Stimulated activated naive B cell treated with anti-CD40 and anti-IgM and Interleukin-4, amounts not matched to agents 10 μg/mL and 1 μg/mL and 100 μg/mL, for 72 hours (primary cell): ENCODE data around the gene DTX3L.

Source experiments
- ATAC-seq, 2 donors: fragments of 150-1000 bp; cut with Tn5 transposase; replicated peaks; 2 replicates each; pipeline ENCODE4 v1.10.0; 2021; ENCODE audit warnings: moderate library complexity in 1 of 2
- DNase-seq: peaks from one replicate; pipeline ENCODE4 v3.0.0; 2021
- H3K27ac Mint-ChIP-seq: one replicate; pipeline ENCODE4 v1.8.0; 2022; ENCODE audit warnings: mild to moderate bottlenecking, mixed read lengths
- H3K27me3 Mint-ChIP-seq, 2 donors: one replicate each; pipeline ENCODE4 v1.8.0; 2022; ENCODE audit warnings: mixed read lengths in 2 of 2
- H3K36me3 Mint-ChIP-seq, 2 donors: one replicate each; pipeline ENCODE4 v1.8.0; 2022; ENCODE audit warnings: mixed read lengths in 2 of 2, mild to moderate bottlenecking in 1 of 2
- H3K4me1 Mint-ChIP-seq, 2 donors: one replicate each; pipeline ENCODE4 v1.8.0; 2022; ENCODE audit warnings: mixed read lengths in 2 of 2, mild to moderate bottlenecking in 1 of 2
- H3K4me3 Mint-ChIP-seq, 2 donors: one replicate each; pipeline ENCODE4 v1.8.0; 2022; ENCODE audit warnings: mild to moderate bottlenecking in 2 of 2, mixed read lengths in 2 of 2, moderate library complexity in 1 of 2
- H3K9me3 Mint-ChIP-seq, 2 donors: one replicate each; pipeline ENCODE4 v1.8.0; 2022; ENCODE audit warnings: mixed read lengths in 2 of 2, mild to moderate bottlenecking in 1 of 2

The DTX3L gene

DNA sequence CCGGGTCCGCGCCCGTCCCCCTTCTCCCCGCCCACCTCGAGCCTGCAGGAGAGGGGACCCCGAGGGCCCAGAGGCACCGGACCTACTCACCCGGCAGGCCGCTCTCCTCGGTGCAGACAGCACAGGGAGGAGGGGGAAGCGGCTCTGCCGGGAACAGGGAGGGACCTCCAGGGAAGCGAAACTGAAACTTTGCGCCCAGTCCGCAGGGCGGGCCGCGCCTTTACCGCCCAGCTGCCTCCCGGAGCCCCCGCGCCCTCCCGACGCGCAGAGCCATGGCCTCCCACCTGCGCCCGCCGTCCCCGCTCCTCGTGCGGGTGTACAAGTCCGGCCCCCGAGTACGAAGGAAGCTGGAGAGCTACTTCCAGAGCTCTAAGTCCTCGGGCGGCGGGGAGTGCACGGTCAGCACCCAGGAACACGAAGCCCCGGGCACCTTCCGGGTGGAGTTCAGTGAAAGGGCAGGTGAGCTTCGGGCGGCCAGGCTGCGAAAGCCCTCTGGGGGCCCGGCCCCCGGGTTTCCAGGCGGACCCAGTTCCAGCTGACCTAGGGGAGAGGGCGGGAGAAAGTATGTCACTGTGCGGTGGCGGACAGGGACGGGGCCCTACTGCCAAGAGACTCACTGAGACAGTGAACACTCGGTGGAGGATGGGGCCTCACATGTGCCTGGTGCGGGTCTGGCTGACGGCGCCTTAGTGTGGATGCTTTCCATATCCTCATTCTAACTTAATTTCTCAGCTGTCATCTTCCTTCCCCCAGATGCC is at the start of gene DTX3L, which contains the start of gene PARP9:
Gene DTX3L, plus strand, starts transcription at position 184 of the 758 bp plus-strand sequence. Its CDS starts 89 bp downstream, at position 273.
Gene PARP9, minus strand, starts transcription at position 146 of the 758 bp plus-strand sequence. CDS start 4,680 bp downstream, outside the sequence.
- DNase-seq (peak; percentile 57), ATAC-seq (peak; percentile 81 to 82)
- peak within 1 kb of the TSS; percentile 96 for H3K27ac Mint-ChIP-seq
- peak within 1 kb of the TSS; percentile 86 to 91 for H3K4me3 Mint-ChIP-seq
- no peaks in the 10 kb centered on the region for H3K9me3 Mint-ChIP-seq
- H3K4me1 Mint-ChIP-seq, result peaks cover 50 to 87% of the 10 kb centered on the region in 2 donors
- H3K27me3 Mint-ChIP-seq, result no peaks in the 10 kb centered on the region
- peaks cover 33 to 50% of the 10 kb centered on the region in 2 donors for H3K36me3 Mint-ChIP-seq

DNA sequence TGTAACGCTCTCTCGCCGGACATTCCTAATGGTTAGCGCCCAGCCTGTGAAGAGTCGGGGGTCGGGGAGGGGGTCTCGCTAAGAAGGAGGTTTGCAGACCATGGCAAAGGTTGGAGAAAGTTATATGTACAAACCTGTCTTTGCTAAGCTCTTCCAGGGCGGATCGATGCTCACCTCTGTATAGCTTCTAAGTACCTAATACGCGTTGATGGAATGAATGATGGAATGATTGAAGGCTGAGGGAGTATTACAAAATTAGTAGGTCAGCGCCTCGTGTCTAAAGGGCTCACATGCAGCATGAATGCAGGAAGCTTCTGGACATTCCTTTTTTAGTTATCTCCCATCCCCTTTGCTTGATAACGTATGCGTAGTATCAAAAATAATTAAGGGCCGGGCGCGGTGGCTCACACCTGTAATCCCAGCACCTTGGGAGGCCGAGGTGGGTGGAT is 49.1 kb upstream of the DTX3L start:
- peaks cover 0 to 1% of the 10 kb centered on the region in 2 donors for H3K9me3 Mint-ChIP-seq
- peak overlapping the region; percentile 83 to 91 for H3K4me3 Mint-ChIP-seq
- ATAC-seq (peak in 1 of 2 donors; percentile 4), DNase-seq (no peak)
- H3K27me3 Mint-ChIP-seq, result no peaks in the 10 kb centered on the region
- H3K4me1 Mint-ChIP-seq, result peaks cover 20 to 42% of the 10 kb centered on the region in 2 donors
- peak overlapping the region; percentile 94 for H3K27ac Mint-ChIP-seq
- H3K36me3 Mint-ChIP-seq, result peaks cover 8 to 20% of the 10 kb centered on the region in 2 donors

DNA sequence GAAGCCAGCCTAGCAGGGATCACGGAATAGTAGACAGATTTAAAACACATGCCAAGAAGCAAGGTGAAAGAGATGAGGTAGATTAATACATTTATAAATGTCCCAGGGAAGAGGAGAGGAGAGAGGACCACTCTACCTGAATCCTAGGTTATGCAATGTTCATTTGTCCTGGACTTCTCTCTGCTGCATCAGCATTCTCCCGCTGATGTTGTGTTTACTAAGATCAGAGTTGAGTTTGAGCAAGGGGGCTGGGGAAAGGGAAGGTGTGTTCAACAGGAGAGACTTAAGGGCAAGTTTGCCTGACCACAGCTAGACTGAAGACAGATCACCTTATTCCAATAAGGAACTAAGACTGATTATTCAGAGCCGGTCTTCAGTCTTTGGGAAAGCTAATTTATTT is 48.3 kb upstream of the DTX3L start:
- ATAC-seq (no peak), DNase-seq (no peak)
- Mint-ChIP-seq H3K4me1 (peaks cover 18 to 34% of the 10 kb centered on the region in 2 donors), H3K4me3 (no peak overlapping the region), H3K36me3 (peaks cover 6 to 14% of the 10 kb centered on the region in 2 donors), H3K27me3 (no peaks in the 10 kb centered on the region), H3K27ac (no peak overlapping the region), H3K9me3 (no peaks in the 10 kb centered on the region)

DNA sequence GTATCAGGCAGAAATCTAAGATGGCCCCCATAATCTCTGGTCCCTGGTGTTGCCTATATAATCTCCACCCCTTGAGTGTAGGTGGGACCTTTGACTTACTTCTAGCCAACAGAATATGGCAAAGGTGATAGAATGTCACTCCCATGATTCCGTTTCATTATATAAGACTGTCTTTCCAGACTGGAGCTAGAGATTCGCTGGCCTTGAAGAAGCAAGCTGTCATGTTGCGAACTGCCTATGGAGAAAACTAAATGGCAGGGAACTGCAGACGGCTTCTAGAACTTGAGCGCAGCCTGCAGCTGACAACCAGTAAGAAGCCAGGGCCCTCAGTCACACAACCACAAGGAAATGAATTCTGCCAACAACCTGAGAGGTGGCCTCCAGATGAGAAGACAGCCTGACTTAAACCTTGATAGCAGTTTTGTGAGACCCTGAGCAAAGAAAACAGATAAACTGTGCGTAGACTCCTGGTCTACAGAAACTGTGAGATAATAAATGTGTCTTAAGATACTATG is 47.2 kb upstream of the DTX3L start:
- ATAC-seq (no peak), DNase-seq (no peak)
- Mint-ChIP-seq H3K4me1 (peaks cover 12 to 24% of the 10 kb centered on the region in 2 donors), H3K27ac (no peak overlapping the region), H3K36me3 (peaks cover 0 to 4% of the 10 kb centered on the region in 2 donors), H3K9me3 (no peaks in the 10 kb centered on the region), H3K27me3 (no peaks in the 10 kb centered on the region), H3K4me3 (no peak overlapping the region)

DNA sequence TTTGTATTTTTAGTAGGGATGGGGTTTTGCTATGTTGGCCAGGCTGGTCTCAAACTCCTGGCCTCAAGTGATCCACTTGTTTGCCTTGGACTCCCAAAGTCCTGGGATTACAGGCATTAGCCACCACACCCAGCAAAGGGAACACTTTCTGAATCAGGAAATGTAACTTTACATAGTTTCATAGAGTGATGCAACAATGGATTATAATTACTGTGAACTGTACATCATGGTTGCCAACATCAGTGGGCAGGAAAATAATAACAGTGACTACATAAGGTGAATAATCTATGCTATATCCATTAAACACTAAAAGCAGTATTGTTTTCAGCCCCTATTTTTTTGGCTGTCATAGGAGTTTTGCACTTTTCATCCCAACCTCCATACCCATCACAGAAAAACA is 44.4 kb upstream of the DTX3L start:
- H3K9me3 Mint-ChIP-seq, result no peaks in the 10 kb centered on the region
- no peak overlapping the region for H3K4me3 Mint-ChIP-seq
- ATAC-seq (no peak), DNase-seq (no peak)
- H3K27me3 Mint-ChIP-seq, result no peaks in the 10 kb centered on the region
- H3K27ac Mint-ChIP-seq, result no peak overlapping the region
- H3K4me1 Mint-ChIP-seq, result peaks cover 4 to 7% of the 10 kb centered on the region in 2 donors
- no peaks in the 10 kb centered on the region for H3K36me3 Mint-ChIP-seq

DNA sequence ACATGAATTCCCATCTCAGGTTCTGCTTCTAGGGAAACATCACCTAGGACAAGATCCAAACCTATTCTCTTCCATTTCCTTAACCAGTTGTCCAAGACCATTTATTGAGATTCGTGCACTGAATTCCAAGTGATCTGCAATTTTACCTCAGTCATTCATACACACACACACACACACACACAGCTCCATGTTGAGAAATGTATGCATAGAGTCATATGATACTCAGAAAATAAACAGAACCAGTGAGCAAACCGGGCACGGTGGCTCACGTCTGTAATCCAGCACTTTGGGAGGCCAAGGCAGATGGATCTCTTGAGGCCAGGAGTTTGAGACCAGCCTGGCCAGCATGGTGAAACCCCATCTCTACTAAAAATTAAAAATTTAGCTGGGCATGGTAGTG is 43.3 kb upstream of the DTX3L start:
- no peak overlapping the region for H3K4me3 Mint-ChIP-seq
- no peaks in the 10 kb centered on the region for H3K36me3 Mint-ChIP-seq
- H3K4me1 Mint-ChIP-seq, result peaks cover 0 to 2% of the 10 kb centered on the region in 2 donors
- ATAC-seq, result no peak
- H3K27me3 Mint-ChIP-seq, result no peaks in the 10 kb centered on the region
- H3K27ac Mint-ChIP-seq, result no peak overlapping the region
- H3K9me3 Mint-ChIP-seq, result no peaks in the 10 kb centered on the region
- DNase-seq, result no peak

DNA sequence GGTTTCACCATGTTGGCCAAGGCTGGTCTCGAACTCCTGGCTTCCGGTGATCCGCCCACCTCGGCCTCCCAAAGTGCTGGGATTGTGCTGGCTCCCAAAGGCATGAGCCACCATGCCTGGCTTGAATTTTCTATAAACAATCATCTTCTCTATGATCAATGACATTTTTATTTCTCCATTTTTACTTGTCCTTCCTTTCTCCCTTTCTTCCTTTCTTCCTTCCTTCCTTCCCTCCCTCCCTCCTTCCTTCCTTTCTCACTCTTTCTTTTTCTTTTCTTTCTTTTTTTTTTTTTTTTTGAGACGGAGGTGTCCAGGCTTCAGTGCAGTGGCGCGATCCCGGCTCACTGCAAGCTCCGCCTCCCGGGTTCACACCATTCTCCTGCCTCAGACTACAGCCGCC is 40.8 kb upstream of the DTX3L start:
- H3K9me3 Mint-ChIP-seq, result no peaks in the 10 kb centered on the region

DNA sequence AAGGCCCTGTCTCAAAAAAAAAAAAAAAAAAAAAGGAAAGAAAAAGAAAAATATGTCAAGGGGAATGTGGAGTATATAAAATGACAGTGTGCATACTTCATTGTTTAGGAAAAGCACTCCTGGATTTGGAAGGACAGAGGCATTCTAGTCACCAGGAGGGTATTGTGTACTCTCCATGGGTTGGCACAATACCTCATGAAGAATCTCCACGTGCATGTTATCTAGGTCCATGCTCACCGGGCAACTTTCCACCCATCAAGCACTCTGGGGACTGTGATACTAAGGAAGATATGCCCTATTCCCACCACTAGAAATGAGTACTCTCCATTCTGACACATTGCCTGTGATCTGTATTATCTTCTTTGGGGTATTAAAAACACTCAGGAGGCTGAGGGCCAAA is 34.0 kb upstream of the DTX3L start:
- no peaks in the 10 kb centered on the region for H3K9me3 Mint-ChIP-seq
- H3K36me3 Mint-ChIP-seq, result peaks cover 37 to 47% of the 10 kb centered on the region in 2 donors
- H3K4me1 Mint-ChIP-seq, result peaks cover 14 to 27% of the 10 kb centered on the region in 2 donors
- no peak overlapping the region for H3K27ac Mint-ChIP-seq
- ATAC-seq (no peak), DNase-seq (no peak)
- H3K27me3 Mint-ChIP-seq, result no peaks in the 10 kb centered on the region
- no peak overlapping the region for H3K4me3 Mint-ChIP-seq

More for the DNA sequence above, 40.8 kb upstream of the DTX3L start:
- Mint-ChIP-seq H3K4me1 (no peaks in the 10 kb centered on the region), H3K27me3 (no peaks in the 10 kb centered on the region), H3K4me3 (no peak overlapping the region), H3K27ac (no peak overlapping the region), H3K36me3 (peaks cover 4 to 6% of the 10 kb centered on the region in 2 donors)
- DNase-seq, result no peak
- ATAC-seq, result no peak

DNA sequence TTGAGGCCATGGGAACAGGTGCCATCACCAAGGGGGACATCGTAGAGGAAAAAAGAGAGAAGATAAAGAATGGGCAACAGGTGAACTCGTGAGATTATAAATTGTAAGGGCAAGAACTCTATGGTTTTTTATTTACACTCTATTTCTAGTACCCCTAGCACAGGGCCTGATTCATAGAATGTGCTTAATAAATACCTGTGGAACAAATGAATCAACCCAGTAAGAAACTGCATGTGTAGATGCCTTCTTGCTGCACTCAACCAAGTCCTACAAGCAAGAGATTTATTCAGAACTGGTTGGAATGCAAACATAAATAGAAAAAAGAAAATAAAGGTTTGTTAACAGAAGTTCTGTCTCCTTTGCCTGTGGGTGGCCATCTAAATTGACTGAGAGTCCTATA is 30.7 kb upstream of the DTX3L start:
- Mint-ChIP-seq H3K4me3 (no peak overlapping the region), H3K4me1 (peaks cover 14 to 27% of the 10 kb centered on the region in 2 donors), H3K27ac (no peak overlapping the region), H3K27me3 (no peaks in the 10 kb centered on the region), H3K9me3 (no peaks in the 10 kb centered on the region), H3K36me3 (peaks cover 47 to 60% of the 10 kb centered on the region in 2 donors)
- ATAC-seq, result peak; percentile 31 to 36
- DNase-seq, result no peak

DNA sequence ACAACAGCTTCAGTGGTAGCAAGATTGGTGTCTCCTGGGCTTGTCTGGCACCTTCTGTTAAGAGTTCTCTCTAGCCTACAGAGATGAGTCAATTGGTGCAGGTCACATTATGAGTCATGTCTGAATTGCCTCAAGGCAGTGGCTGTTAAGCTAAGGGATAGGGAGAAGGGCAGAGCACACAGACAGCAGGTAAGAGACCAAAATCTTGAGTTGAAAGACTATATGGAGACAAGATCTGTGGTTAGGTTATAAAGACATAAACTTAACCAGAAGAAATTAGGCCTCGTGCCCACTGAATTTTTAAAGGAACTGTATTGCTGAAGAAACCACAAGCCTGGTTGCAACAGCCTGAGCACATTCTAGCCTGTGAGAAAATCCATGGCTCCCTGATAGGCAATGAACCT is 30.2 kb upstream of the DTX3L start:
- Mint-ChIP-seq H3K4me3 (no peak overlapping the region), H3K4me1 (peaks cover 14 to 28% of the 10 kb centered on the region in 2 donors), H3K36me3 (peaks cover 48 to 63% of the 10 kb centered on the region in 2 donors), H3K27me3 (no peaks in the 10 kb centered on the region), H3K9me3 (no peaks in the 10 kb centered on the region), H3K27ac (no peak overlapping the region)
- DNase-seq (peak; percentile 43), ATAC-seq (peak; percentile 100)

DNA sequence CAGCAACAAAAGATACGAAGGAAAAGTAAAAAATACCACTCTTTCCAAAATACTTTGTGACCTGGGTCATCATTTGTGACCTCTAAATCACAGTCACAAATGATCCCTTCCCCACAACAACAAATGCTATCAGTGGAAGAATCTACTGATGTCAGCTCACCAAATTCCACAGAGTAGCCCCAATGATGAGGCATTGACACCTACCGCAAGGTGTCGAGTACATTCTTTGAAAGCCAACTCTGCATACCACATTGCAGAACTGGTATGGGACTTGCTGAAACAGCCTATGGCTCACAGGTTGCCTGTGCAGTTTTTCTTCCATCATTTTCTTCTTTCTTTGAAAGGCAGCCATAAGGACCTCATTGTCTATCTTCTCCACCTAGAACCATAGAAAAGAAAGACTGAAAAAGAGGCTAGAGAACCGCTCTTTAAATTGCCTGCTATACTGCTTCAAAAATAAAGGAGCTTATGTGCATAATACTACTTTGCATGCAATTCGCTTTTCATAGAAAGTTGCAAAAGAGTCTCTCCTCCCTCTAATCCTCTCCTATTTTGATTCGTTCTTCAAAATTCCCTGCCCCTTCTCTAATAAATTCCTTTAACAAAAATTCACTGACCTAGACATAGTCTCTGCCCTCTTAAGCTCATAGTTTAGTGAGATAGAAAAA is 28.0 kb upstream of the DTX3L start:
- H3K36me3 Mint-ChIP-seq, result peaks cover 48 to 64% of the 10 kb centered on the region in 2 donors
- peaks cover 17 to 32% of the 10 kb centered on the region in 2 donors for H3K4me1 Mint-ChIP-seq
- H3K4me3 Mint-ChIP-seq, result no peak overlapping the region
- H3K27me3 Mint-ChIP-seq, result no peaks in the 10 kb centered on the region
- H3K9me3 Mint-ChIP-seq, result no peaks in the 10 kb centered on the region
- H3K27ac Mint-ChIP-seq, result no peak overlapping the region
- no peak for ATAC-seq
- no peak for DNase-seq

DNA sequence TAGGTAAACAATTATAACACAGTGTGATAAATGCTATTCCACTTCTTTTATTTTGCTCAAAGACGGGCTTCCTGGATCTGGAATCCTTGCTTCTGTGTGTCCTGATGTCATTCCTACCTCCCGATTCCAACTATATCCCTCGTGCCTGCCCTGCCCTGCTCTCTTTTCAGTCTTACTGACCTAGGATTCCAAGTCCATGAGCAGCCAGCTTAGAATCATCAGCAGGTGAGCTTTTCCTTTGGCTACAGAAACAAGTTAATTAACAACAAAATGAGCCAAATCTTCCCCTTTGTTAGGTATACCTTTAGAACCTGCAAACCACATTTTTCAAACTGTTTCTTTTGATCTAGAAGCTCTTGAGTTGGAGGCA is 27.5 kb upstream of the DTX3L start:
- peaks cover 49 to 65% of the 10 kb centered on the region in 2 donors for H3K36me3 Mint-ChIP-seq
- DNase-seq, result no peak
- no peaks in the 10 kb centered on the region for H3K9me3 Mint-ChIP-seq
- H3K27ac Mint-ChIP-seq, result no peak overlapping the region
- H3K27me3 Mint-ChIP-seq, result no peaks in the 10 kb centered on the region
- no peak for ATAC-seq
- H3K4me3 Mint-ChIP-seq, result no peak overlapping the region
- peaks cover 17 to 32% of the 10 kb centered on the region in 2 donors for H3K4me1 Mint-ChIP-seq

DNA sequence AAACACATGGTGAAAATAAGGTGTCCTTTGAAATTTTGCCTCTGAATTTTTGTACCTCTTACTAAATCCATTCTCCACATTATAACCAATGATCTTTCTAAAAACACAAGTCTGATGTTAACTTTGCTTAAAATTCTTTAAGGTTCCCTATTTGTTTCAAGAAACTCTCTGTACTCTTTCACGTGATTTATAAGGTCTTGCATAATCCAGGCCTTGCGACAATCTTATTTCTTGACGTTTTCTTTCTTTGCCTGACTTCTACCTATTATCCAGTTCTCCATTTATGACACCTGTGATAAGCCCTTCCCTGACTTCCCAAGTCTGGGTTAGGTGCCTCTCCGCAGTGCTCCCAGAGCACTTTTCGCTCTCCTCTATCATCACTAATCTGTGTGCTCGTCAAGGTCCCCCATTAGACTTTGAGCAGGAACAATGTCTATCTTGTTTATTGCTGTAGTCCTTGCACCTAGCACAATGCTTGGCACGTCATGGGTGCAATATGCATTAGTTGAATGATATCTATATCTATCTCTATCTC is 25.1 kb upstream of the DTX3L start:
- ATAC-seq (no peak), DNase-seq (no peak)
- no peak overlapping the region for H3K4me3 Mint-ChIP-seq
- peaks cover 43 to 57% of the 10 kb centered on the region in 2 donors for H3K36me3 Mint-ChIP-seq
- H3K4me1 Mint-ChIP-seq, result peaks cover 5 to 9% of the 10 kb centered on the region in 2 donors
- peak overlapping the region; percentile 3 for H3K27ac Mint-ChIP-seq
- no peaks in the 10 kb centered on the region for H3K9me3 Mint-ChIP-seq
- H3K27me3 Mint-ChIP-seq, result no peaks in the 10 kb centered on the region

DNA sequence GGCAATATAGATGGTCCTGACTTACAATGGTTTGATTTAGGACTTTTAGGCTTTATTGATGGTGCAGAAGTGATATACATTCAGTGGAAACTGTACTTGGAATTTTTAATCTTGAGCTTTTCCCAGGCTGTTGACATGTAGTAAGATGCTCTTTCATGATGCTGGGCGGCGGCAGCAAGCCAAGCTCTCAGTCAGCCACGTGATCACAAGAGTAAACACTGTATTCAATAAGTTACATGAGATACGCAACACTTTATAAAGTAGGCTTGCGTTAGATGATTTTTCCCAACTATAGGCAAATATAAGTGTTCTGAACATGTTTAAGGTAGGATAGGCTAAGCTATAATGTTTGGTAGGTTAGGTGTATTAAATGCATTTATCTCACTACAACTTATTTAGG is 18.0 kb upstream of the DTX3L start:
- no peaks in the 10 kb centered on the region for H3K27me3 Mint-ChIP-seq
- H3K4me1 Mint-ChIP-seq, result no peaks in the 10 kb centered on the region
- peaks cover 42 to 56% of the 10 kb centered on the region in 2 donors for H3K36me3 Mint-ChIP-seq
- no peaks in the 10 kb centered on the region for H3K9me3 Mint-ChIP-seq
- no peak overlapping the region for H3K27ac Mint-ChIP-seq
- ATAC-seq, result no peak
- DNase-seq, result no peak
- no peak overlapping the region for H3K4me3 Mint-ChIP-seq
